Pancreas (tissue), 10 donors: Measurements from ENCODE around the gene NMT1. TPM values are rescaled to one million over a fixed set of nuclear protein-coding genes. Genes with fewer than 3 reads are reported as not detected.

Experiments used
- ATAC-seq, 4 donors: fragments of 200-7000 bp; cut with Tn5 transposase; one replicate each; pipeline versions ENCODE4 v1.8.0 to v1.9.1; 2020; ENCODE audit warnings: mild to moderate bottlenecking in 4 of 4, moderate library complexity in 4 of 4
- DNase-seq, 6 donors: peaks; one replicate each; pipeline ENCODE4 v3.0.0-alpha.2; 2020
- FAIRE-seq: peaks from 2 replicates; lab custom pipeline; 2012; peaks lifted over from hg19 to GRCh38; lab: Jason Lieb, UNC
- H3K27ac ChIP-seq, 4 donors: fragments of 200-600 bp; sonication (generic); 1 replicate in 3 of 4; 2 replicates in 1 of 4; pipeline versions ENCODE4 v1.5.0 to v1.8.0; 2020
- H3K27me3 ChIP-seq, 4 donors: fragments of 200-600 bp; one replicate each; pipeline ENCODE4 v1.8.0; 2021
- H3K36me3 ChIP-seq, 3 donors: fragments of 200-600 bp; sonication (generic) in 1 of 3; one replicate each; pipeline versions ENCODE4 v1.5.0 to v1.8.0; 2020 to 2021
- H3K4me1 ChIP-seq, 3 donors: fragments of 200-600 bp; one replicate each; pipeline ENCODE4 v1.8.0; 2021
- H3K4me3 ChIP-seq, 4 donors: fragments of 200-600 bp; sonication (generic) in 2 of 4; one replicate each; pipeline versions ENCODE4 v1.5.0 to v1.8.0; 2020 to 2021
- H3K9me3 ChIP-seq, 4 donors: fragments of 200-600 bp; one replicate each; pipeline ENCODE4 v1.8.0; 2021
- WGBS, 2 donors: extraction: QIAGEN DNeasy Blood & Tissue Kit; methylation state at CpG; one replicate each; pipeline ENCODE4 v1.1.7; 2013; 5-methylcytosine and 5-hydroxymethylcytosine counted together
- intact Hi-C, 3 donors: fragments of 100-400 bp; cut with DNase I; formaldehyde crosslinking; loops; one replicate each; pipeline versions ENCODE4 v1.11.1 to v1.14.2; 2022
- polyA plus RNA-seq, 2 donors: library from polyadenylated mRNA; stranded (reverse); fragments of 200-250 nt; gene quantifications; one replicate each; pipeline ENCODE4 v1.2.3, GENCODE V29; 2013
- total RNA-seq, 6 donors: library from RNA; stranded (reverse); fragmentation: NEBNext Ultra II Directional in 4 of 6; extraction: Animal tissue kit (Norgen Biotek cat#: 25700) in 4 of 6; gene quantifications; one replicate each; pipeline versions ENCODE4 v1.2.1 to v1.2.4, GENCODE V29; 2021 to 2023
- TF ChIP-seq, protein P1 (sequence below), 4 donors: fragments of 200-600 bp; sonication (generic) in 3 of 4; IDR thresholded peaks; one replicate each; pipeline versions ENCODE4 v1.5.0 to v1.8.0; 2021; ENCODE audit warnings: antibody characterized with exemption in 4 of 4
- donor health status: healthy with polysubstance abuse.
- donor health status: DM: no; HTN: no; CAD: no; lungs with moderate emphysema.
- donor health status: DM: no; HTN: no; CAD: no.
- donor health status: control.
- donor health status: control.
- donor health status: Bipolar disorder and iron deficiency.
- donor health status: DM: yes; HTN: yes; CAD: no.
- donor health status: DM: no; HTN: no; CAD: no.
- donor health status: DM: no; HTN: no; CAD: no.
- donor health status: DM: yes; HTN: yes; CAD: no.

NMT1 gene
- total and polyA plus RNA-seq, 8 donors: 27.0 to 66.5 (median 39.8) TPM

DNA sequence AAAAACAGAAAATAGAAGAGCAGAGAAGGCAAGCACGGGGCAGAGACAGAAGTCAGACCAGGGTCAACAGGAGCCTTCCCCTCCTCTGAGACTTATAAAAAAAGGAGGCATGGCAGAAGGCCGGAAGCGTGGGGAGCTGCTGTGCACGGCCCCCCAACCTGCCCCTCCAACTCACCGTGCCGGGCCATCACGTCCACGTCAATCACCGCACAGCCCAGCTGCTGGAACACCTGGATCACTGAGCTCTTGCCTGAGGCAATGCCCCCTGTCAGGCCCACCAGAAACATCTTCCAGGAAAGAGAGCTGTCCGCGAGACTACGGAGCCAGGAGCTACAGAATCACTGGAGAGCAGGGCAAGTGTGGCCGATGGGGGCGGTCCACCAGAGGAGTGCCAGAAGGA is 26.5 kb upstream of the NMT1 start:
- DNase-seq: no peak

GRCh38 chr17:45035848-45036247 is 25.3 kb upstream of the NMT1 start:
- no peaks in the 10 kb centered on the region for H3K27me3 ChIP-seq
- intact Hi-C loops: no loop called here
- no peak overlapping the region for H3K4me3 ChIP-seq
- TF ChIP-seq, protein P1, sequence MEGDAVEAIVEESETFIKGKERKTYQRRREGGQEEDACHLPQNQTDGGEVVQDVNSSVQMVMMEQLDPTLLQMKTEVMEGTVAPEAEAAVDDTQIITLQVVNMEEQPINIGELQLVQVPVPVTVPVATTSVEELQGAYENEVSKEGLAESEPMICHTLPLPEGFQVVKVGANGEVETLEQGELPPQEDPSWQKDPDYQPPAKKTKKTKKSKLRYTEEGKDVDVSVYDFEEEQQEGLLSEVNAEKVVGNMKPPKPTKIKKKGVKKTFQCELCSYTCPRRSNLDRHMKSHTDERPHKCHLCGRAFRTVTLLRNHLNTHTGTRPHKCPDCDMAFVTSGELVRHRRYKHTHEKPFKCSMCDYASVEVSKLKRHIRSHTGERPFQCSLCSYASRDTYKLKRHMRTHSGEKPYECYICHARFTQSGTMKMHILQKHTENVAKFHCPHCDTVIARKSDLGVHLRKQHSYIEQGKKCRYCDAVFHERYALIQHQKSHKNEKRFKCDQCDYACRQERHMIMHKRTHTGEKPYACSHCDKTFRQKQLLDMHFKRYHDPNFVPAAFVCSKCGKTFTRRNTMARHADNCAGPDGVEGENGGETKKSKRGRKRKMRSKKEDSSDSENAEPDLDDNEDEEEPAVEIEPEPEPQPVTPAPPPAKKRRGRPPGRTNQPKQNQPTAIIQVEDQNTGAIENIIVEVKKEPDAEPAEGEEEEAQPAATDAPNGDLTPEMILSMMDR (IDR thresholded peaks at IDR 0.05): no peak
- DNase-seq (no peak), ATAC-seq (peak in 1 of 4 donors; percentile 7), FAIRE-seq (no peak)
- H3K27ac ChIP-seq: no peak overlapping the region
- no peaks in the 10 kb centered on the region for H3K4me1 ChIP-seq
- H3K36me3 ChIP-seq: no peaks in the 10 kb centered on the region
- 92 to 96% methylated on average over 14 of the region's 14 CpGs for WGBS, 2 donors
- H3K9me3 ChIP-seq: no peaks in the 10 kb centered on the region

More for the DNA sequence above, 26.5 kb upstream of the NMT1 start:
- Histone ChIP-seq H3K27ac (no peak overlapping the region), H3K4me1 (no peaks in the 10 kb centered on the region), H3K36me3 (peaks cover 0 to 5% (median 0%) of the 10 kb centered on the region in 3 donors), H3K27me3 (no peaks in the 10 kb centered on the region), H3K9me3 (no peaks in the 10 kb centered on the region), H3K4me3 (no peak overlapping the region)
- TF ChIP-seq, protein P1 (IDR thresholded peaks at IDR 0.05): no peak
- 95 to 98% methylated on average over 14 of the region's 14 CpGs for WGBS, 2 donors
- intact Hi-C loops: no loop called here
- no peak for FAIRE-seq
- ATAC-seq: no peak

GRCh38 chr17:45036691-45037090 is 24.4 kb upstream of the NMT1 start:
- Histone ChIP-seq H3K27ac (no peak overlapping the region), H3K4me1 (no peaks in the 10 kb centered on the region), H3K36me3 (no peaks in the 10 kb centered on the region), H3K9me3 (no peaks in the 10 kb centered on the region), H3K27me3 (no peaks in the 10 kb centered on the region), H3K4me3 (no peak overlapping the region)
- FAIRE-seq (no peak), ATAC-seq (no peak), DNase-seq (no peak)
- intact Hi-C loops: no loop called here
- TF ChIP-seq, protein P1 (IDR thresholded peaks at IDR 0.05): no peak
- 81 to 84% methylated on average over 3 of the region's 3 CpGs for WGBS, 2 donors

- ATAC-seq: peak in 3 of 4 donors; percentile 42 to 70 (median 65)
Observed at GRCh38 chr17:45038728-45039634, 22.1 kb upstream of the NMT1 start.

More at GRCh38 chr17:45038728-45039634, 22.1 kb upstream of the NMT1 start:
- no peak overlapping the region for H3K27ac ChIP-seq
- intact Hi-C loops: no loop called here
- WGBS, 2 donors: 74 to 75% methylated on average over 13 of the region's 13 CpGs
- TF ChIP-seq, protein P1 (IDR thresholded peaks at IDR 0.05): no peak
- H3K4me3 ChIP-seq: no peak overlapping the region
- FAIRE-seq (no peak), DNase-seq (no peak)
- H3K4me1 ChIP-seq: peaks cover 0 to 4% (median 0%) of the 10 kb centered on the region in 3 donors
- no peaks in the 10 kb centered on the region for H3K9me3 ChIP-seq
- H3K27me3 ChIP-seq: no peaks in the 10 kb centered on the region
- no peaks in the 10 kb centered on the region for H3K36me3 ChIP-seq
